IMR-90 (cell line): Measurements from ENCODE around the gene NDUFS7. TPM values are rescaled to one million over a fixed set of nuclear protein-coding genes. Genes with fewer than 3 reads are reported as not detected.

Experiments used
- ATAC-seq: fragments of 200-7000 bp; cut with Tn5 transposase; 2 replicates; pipeline ENCODE4 v1.9.1; 2020; ENCODE audit warnings: low read depth, mild to moderate bottlenecking, moderate library complexity
- BruUV-seq: library from RNA; stranded (reverse); fragments of 400-500 nt; replicated peaks from 2 replicates; lab custom pipeline; 2021; lab: Mats Ljungman, UMichigan
- CTCF ChIA-PET: fragments of 300-600 bp; formaldehyde crosslinking; extraction: SDS; loops from one replicate; lab custom pipeline; 2021; ENCODE audit warnings: antibody characterized with exemption; lab: Yijun Ruan, JAX
- POLR2A ChIA-PET: fragments of 300-600 bp; sonication (Branson Sonifier 250); formaldehyde crosslinking; loops from one replicate; lab custom pipeline; 2022; ENCODE audit warnings: antibody characterized with exemption; ENCODE audit not compliant: unreplicated experiment; lab: Charles Lee
- DNase-seq: peaks from one replicate; pipeline ENCODE4 v3.0.0; 2013
- H2AFZ ChIP-seq: replicated peaks from 2 replicates; pipeline ENCODE3; 2013; ENCODE audit warnings: low read length, mild to moderate bottlenecking; ENCODE audit not compliant: poor library complexity
- H2AK5ac ChIP-seq: 2 replicates; pipeline ENCODE4 v1.6.1; 2013; ENCODE audit warnings: low read depth, low read length, inconsistent platforms
- H2AK9ac ChIP-seq: replicated peaks from 2 replicates; pipeline ENCODE3; 2013; ENCODE audit warnings: mild to moderate bottlenecking, low read depth, low read length, moderate library complexity; ENCODE audit not compliant: poor library complexity
- H2BK120ac ChIP-seq: 2 replicates; pipeline ENCODE4 v1.6.1; 2013; ENCODE audit warnings: low read depth, low read length, inconsistent platforms
- H2BK15ac ChIP-seq: 3 replicates; pipeline ENCODE4 v1.6.1; 2013; ENCODE audit warnings: low read depth, low read length, inconsistent platforms
- H2BK20ac ChIP-seq: 2 replicates; pipeline ENCODE4 v1.6.1; 2013; ENCODE audit warnings: low read depth, mild to moderate bottlenecking, inconsistent platforms, low read length, moderate library complexity
- H2BK5ac ChIP-seq: 2 replicates; pipeline ENCODE4 v1.6.1; 2013; ENCODE audit warnings: mild to moderate bottlenecking, low read depth, low read length, inconsistent platforms; ENCODE audit not compliant: poor library complexity, severe bottlenecking
- H3K14ac ChIP-seq: replicated peaks from 2 replicates; pipeline ENCODE4 v1.6.1; 2013; ENCODE audit warnings: low read depth, low read length, inconsistent platforms
- H3K18ac ChIP-seq: 2 replicates; pipeline ENCODE4 v1.6.1; 2013; ENCODE audit warnings: low read depth, low read length, control low read depth
- H3K23ac ChIP-seq: 2 replicates; pipeline ENCODE4 v1.6.1; 2013; ENCODE audit warnings: low read depth, low read length, inconsistent platforms
- H3K27ac ChIP-seq: 2 replicates; pipeline ENCODE4 v1.5.1; 2013; ENCODE audit warnings: mild to moderate bottlenecking, control low read depth, low read length; ENCODE audit not compliant: insufficient read depth
- H3K27me3 ChIP-seq: 2 replicates; pipeline ENCODE4 v1.6.1; 2013; ENCODE audit warnings: low read length; ENCODE audit not compliant: control insufficient read depth, insufficient read depth
- H3K36me3 ChIP-seq: 2 replicates; pipeline ENCODE4 v1.6.1; 2013; ENCODE audit warnings: low read length, mixed read lengths; ENCODE audit not compliant: control insufficient read depth, insufficient read depth
- H3K4ac ChIP-seq: 2 replicates; pipeline ENCODE4 v1.6.1; 2013; ENCODE audit warnings: low read depth, low read length, inconsistent platforms
- H3K4me1 ChIP-seq: 2 replicates; pipeline ENCODE4 v1.6.1; 2013; ENCODE audit warnings: low read length, mixed read lengths; ENCODE audit not compliant: control insufficient read depth, insufficient read depth
- H3K4me2 ChIP-seq: 2 replicates; pipeline ENCODE4 v1.6.1; 2013; ENCODE audit warnings: low read depth, mild to moderate bottlenecking, control low read depth, low read length, moderate library complexity
- H3K4me3 ChIP-seq: 2 replicates; pipeline ENCODE4 v1.5.1; 2013; ENCODE audit warnings: low read depth, mild to moderate bottlenecking, control low read depth, low read length, moderate library complexity; ENCODE audit not compliant: insufficient read depth
- H3K56ac ChIP-seq: 2 replicates; pipeline ENCODE4 v1.6.1; 2013; ENCODE audit warnings: low read length, inconsistent platforms; ENCODE audit not compliant: insufficient read depth; ENCODE audit errors: extremely low read depth
- H3K79me1 ChIP-seq, 2 experiments: 2 replicates each; pipeline ENCODE4 v1.6.1; 2013; ENCODE audit warnings: low read length in 2 of 2, inconsistent platforms in 1 of 2, low read depth in 1 of 2
- H3K9ac ChIP-seq: 2 replicates; pipeline ENCODE4 v1.6.1; 2013; ENCODE audit warnings: low read depth, low read length, control low read depth
- H3K9me1 ChIP-seq: 2 replicates; pipeline ENCODE4 v1.6.1; 2013; ENCODE audit warnings: low read length, inconsistent platforms; ENCODE audit not compliant: insufficient read depth
- H3K9me3 ChIP-seq: 2 replicates; pipeline ENCODE4 v1.6.1; 2013; ENCODE audit warnings: low read length; ENCODE audit not compliant: control insufficient read depth, insufficient read depth
- H4K20me1 ChIP-seq: 2 replicates; pipeline ENCODE4 v1.6.1; 2013; ENCODE audit warnings: low read length, inconsistent platforms; ENCODE audit not compliant: insufficient read depth
- H4K5ac ChIP-seq: 2 replicates; pipeline ENCODE4 v1.6.1; 2013; ENCODE audit warnings: mild to moderate bottlenecking, low read depth, low read length, control low read depth
- H4K8ac ChIP-seq, 2 experiments: 2 replicates each; pipeline ENCODE4 v1.6.1; 2013; ENCODE audit warnings: low read depth in 2 of 2, low read length in 2 of 2, control low read depth in 1 of 2, inconsistent platforms in 1 of 2
- H4K91ac ChIP-seq: 2 replicates; pipeline ENCODE4 v1.6.1; 2013; ENCODE audit warnings: low read depth, low read length, inconsistent platforms; ENCODE audit not compliant: insufficient read depth
- CEBPB ChIP-seq: IDR thresholded peaks from 2 replicates; pipeline ENCODE4 v1.6.1; 2012; ENCODE audit warnings: low read depth, low read length, improper control_type of control experiment
- FOS ChIP-seq: fragments of 150-350 bp; IDR thresholded peaks from 2 replicates; pipeline ENCODE4 v1.6.1; 2016; ENCODE audit warnings: low read depth, low read length
- MAFK ChIP-seq: IDR thresholded peaks from 2 replicates; pipeline ENCODE4 v1.6.1; 2012; ENCODE audit warnings: low read depth, low read length, improper control_type of control experiment
- MXI1 ChIP-seq: IDR thresholded peaks from 2 replicates; pipeline ENCODE4 v1.6.1; 2012; ENCODE audit warnings: low read depth, mild to moderate bottlenecking, low read length, moderate library complexity, borderline replicate concordance
- NFE2L2 ChIP-seq: fragments of 150-350 bp; IDR thresholded peaks from 2 replicates; pipeline ENCODE4 v1.6.1; 2016; ENCODE audit warnings: low read depth, mild to moderate bottlenecking, low read length
- POLR2A ChIP-seq: IDR thresholded peaks from 2 replicates; pipeline ENCODE4 v1.6.1; 2012; ENCODE audit warnings: mild to moderate bottlenecking, low read depth, low read length
- RAD21 ChIP-seq: IDR thresholded peaks from 2 replicates; pipeline ENCODE4 v1.6.1; 2012; ENCODE audit warnings: low read length, improper control_type of control experiment
- RFX5 ChIP-seq: IDR thresholded peaks from 2 replicates; pipeline ENCODE4 v1.8.0; 2012; ENCODE audit warnings: low read depth, mild to moderate bottlenecking, low read length, moderate library complexity
- SMC3 ChIP-seq: fragments of 150-350 bp; IDR thresholded peaks from 2 replicates; pipeline ENCODE4 v1.6.1; 2016; ENCODE audit warnings: low read depth, mild to moderate bottlenecking, antibody characterized with exemption, low read length, moderate library complexity
- WGBS, 2 experiments: methylation state at CpG; one replicate each; pipeline versions ENCODE4 v1.1.5 to v1.1.7; 2013; ENCODE audit warnings: missing lambda C conversion rate in 2 of 2; ENCODE audit not compliant: insufficient read length in 1 of 2; ENCODE audit errors: extremely low coverage in 2 of 2; 5-methylcytosine and 5-hydroxymethylcytosine counted together
- dilution Hi-C: fragments of 300-500 bp; cut with HindIII; formaldehyde crosslinking; loops from one replicate; pipeline ENCODE4 v1.14.3; 2018; ENCODE audit warnings: low sequenced_read_pairs; ENCODE audit not compliant: unreplicated experiment
- in situ Hi-C: fragments of 300-500 bp; cut with MboI; formaldehyde crosslinking; loops from 3 replicates; pipeline ENCODE4 v1.14.3; 2019; ENCODE audit warnings: low sequenced_read_pairs, inconsistent platforms, mixed read lengths
- intact Hi-C: fragments of 100-400 bp; cut with micrococcal nuclease; formaldehyde crosslinking; loops from 2 replicates; pipeline ENCODE4 v1.10.0; 2022
- polyA plus RNA-seq, 3 experiments: library from polyadenylated mRNA; depleted of rRNA; stranded (reverse); fragments of >200 nt; gene quantifications; 2 replicates each; pipeline ENCODE4 v1.2.3, GENCODE V29; 2012; ENCODE audit warnings: low replicate concordance in 1 of 3
- total RNA-seq: library from RNA; depleted of rRNA; stranded (reverse); fragments of >200 nt; gene quantifications from 2 replicates; pipeline ENCODE4 v1.2.3, GENCODE V29; 2012
- TF ChIP-seq, protein P1 (sequence below): conservative IDR thresholded peaks from 2 replicates; pipeline ENCODE4 v1.5.1; 2012; ENCODE audit warnings: mild to moderate bottlenecking, low read depth, low read length, improper control_type of control experiment

Gene NDUFS7
- total and polyA plus RNA-seq, 2 of the 4 experiments (the other 2 are of a cell fraction), result 60.8 to 136 TPM

- H3K27me3 ChIP-seq, result no peaks in the 10 kb centered on the region
- no peak overlapping the region for H2BK5ac ChIP-seq
- no peak overlapping the region for H4K91ac ChIP-seq
- H2BK15ac ChIP-seq, result no peak overlapping the region
- POLR2A ChIA-PET, result no interaction called here
- peaks cover 9% of the 10 kb centered on the region for H3K9me1 ChIP-seq
- ATAC-seq, result no peak
- peak overlapping the region; percentile 84 for H2AK9ac ChIP-seq
- dilution Hi-C loops, result no loop called here
- H4K20me1 ChIP-seq, result peaks cover 4% of the 10 kb centered on the region
- in situ Hi-C loops, result no loop called here
- H3K4me1 ChIP-seq, result peaks cover 13% of the 10 kb centered on the region
- no peak overlapping the region for H2AFZ ChIP-seq
- no peaks in the 10 kb centered on the region for H3K9me3 ChIP-seq
- H2BK120ac ChIP-seq, result no peak overlapping the region
- no peak overlapping the region for H3K14ac ChIP-seq
- no peak overlapping the region for H3K18ac ChIP-seq
- TF ChIP-seq POLR2A (no peak), SMC3 (no peak), FOS (no peak), RAD21 (no peak), RFX5 (no peak), CEBPB (no peak), MXI1 (no peak), MAFK (no peak), NFE2L2 (no peak)
- TF ChIP-seq, protein P1, sequence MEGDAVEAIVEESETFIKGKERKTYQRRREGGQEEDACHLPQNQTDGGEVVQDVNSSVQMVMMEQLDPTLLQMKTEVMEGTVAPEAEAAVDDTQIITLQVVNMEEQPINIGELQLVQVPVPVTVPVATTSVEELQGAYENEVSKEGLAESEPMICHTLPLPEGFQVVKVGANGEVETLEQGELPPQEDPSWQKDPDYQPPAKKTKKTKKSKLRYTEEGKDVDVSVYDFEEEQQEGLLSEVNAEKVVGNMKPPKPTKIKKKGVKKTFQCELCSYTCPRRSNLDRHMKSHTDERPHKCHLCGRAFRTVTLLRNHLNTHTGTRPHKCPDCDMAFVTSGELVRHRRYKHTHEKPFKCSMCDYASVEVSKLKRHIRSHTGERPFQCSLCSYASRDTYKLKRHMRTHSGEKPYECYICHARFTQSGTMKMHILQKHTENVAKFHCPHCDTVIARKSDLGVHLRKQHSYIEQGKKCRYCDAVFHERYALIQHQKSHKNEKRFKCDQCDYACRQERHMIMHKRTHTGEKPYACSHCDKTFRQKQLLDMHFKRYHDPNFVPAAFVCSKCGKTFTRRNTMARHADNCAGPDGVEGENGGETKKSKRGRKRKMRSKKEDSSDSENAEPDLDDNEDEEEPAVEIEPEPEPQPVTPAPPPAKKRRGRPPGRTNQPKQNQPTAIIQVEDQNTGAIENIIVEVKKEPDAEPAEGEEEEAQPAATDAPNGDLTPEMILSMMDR, result no peak
- H4K8ac ChIP-seq, result no peak overlapping the region
- WGBS, 2 experiments, result no CpG with 5 or more reads among the region's 3 CpGs
- DNase-seq, result peak; percentile 30
- peaks cover 7 to 45% of the 10 kb centered on the region in 2 experiments for H3K79me1 ChIP-seq
- no peak overlapping the region for H4K5ac ChIP-seq
- peaks cover 19% of the 10 kb centered on the region for H3K36me3 ChIP-seq
- H3K4me2 ChIP-seq, result peak overlapping the region; percentile 81
- H3K56ac ChIP-seq, result no peak overlapping the region
- no peak overlapping the region for H2BK20ac ChIP-seq
- H3K4ac ChIP-seq, result no peak overlapping the region
- CTCF ChIA-PET, result interaction anchor here (0.6 kb wide), 1 partner anchor 19 kb away, joined by 3 read pairs; no protein-coding TSS in a partner anchor
- H2AK5ac ChIP-seq, result no peak overlapping the region
- no peak overlapping the region for H3K27ac ChIP-seq
- intact Hi-C loops, result no loop called here
- no TSS peak for BruUV-seq
- H3K23ac ChIP-seq, result peak overlapping the region; percentile 51; the same call in 1 of the 2 replicates
- H3K4me3 ChIP-seq, result no peak overlapping the region
- H3K9ac ChIP-seq, result no peak overlapping the region
Observed at GRCh38 chr19:1356508-1356865, 27.2 kb upstream of the NDUFS7 start.
